Stimulated activated CD8-positive, alpha-beta memory T cell treated with anti-CD3 and anti-CD28 coated beads, Interleukin-4, amount 100 ng/mL, for 4 hours (primary cell): Measurements from ENCODE around the gene SMG1.
A peak's percentile ranks its signal among the peaks of the same experiment; 100 is the strongest.
"Not testable (repeated sequence)": the region's sequence is repeated elsewhere in the genome, so short reads cannot be mapped to it uniquely, and the experiment has no call there.

ENCODE experiments used
- DNase-seq, 2 donors: peaks; one replicate each; pipeline ENCODE4 v3.0.0-alpha.2; 2020; ENCODE audit warnings: low read depth in 2 of 2, low spot score in 1 of 2

The SMG1 gene

DNA sequence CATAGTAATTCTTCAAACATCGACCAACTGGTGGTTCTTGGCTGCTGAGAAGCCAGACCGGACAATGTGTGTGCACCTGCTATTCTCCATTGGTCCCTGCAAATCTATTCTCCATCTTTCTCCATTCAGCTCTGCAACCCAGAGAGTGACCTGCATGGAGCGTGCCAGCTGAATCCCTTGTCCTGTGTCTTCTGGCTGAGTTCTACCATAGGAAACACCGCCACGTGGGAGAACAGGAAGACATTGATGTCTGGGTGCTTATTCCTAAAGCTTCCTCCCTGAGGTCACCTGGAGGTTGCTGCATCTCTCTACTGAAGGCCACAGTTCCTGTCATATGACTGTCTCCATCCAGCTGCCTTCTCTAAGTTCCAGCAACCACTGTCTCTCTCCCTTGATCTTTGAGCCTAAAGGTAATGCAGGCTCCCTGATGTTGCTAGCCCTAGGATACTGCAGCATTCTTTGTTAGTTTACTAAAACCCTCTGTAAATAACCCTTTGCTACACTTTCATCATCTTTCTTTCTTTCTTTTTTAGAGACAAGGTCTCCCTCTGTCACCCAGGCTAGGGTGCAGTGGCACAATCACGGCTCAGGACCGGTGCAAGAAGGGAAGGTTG lies 10.6 kb upstream of the SMG1 start:
- DNase-seq = no peak

DNA sequence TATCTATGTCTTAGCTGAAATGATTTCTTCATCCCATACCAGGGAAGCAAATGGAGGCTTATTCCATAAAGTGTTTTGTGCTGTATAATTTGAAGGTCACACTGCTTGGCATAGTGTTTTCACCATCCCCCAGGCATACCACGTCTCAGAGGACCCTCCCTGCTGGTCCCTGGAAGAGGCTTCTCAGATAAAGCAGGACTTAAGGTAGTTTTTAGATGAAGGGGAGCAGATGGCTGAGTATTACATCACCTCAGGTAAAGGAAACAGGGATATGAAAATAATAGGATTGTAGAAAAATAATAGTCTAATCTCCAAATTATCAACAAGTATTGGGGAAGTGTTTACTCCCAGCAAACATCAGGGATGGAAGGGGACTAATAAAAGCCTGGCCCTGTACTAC lies 7.3 kb upstream of the SMG1 start:
- DNase-seq = no peak

DNA sequence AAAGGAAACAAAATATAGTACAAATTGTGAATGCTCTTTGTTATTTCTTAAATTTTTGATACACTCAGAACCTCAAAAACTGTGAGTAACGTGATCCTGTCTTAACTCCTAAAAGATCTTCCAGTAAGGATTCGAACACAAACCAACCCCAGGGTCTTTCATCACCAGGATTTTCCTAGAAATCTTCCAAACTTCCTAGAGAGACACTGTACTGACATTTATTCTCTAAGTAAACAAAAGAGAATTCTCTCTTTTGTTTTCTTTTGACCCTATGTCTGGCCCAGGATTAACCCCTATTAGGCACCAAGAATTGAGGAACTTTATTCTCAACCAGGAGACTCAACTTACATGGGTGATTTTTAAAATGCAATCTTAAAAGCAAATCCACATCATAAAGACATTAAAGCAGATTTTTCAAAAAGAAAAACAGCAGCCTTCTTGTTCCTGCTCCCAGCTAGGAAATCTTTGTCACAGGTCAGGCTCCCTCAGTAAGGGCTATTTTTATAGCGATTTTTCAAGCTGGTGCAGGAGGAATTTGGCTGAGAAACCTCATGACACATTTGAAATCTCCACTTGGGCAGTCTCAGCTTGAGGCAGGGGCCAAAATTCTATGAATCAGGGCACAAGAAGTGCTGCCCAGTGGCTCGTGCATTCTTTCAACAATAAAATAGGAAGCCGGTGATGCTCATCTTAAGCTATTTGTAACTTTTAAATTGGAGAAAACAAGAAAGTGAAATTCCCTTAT lies 6.2 kb upstream of the SMG1 start:
- DNase-seq = no peak

DNA sequence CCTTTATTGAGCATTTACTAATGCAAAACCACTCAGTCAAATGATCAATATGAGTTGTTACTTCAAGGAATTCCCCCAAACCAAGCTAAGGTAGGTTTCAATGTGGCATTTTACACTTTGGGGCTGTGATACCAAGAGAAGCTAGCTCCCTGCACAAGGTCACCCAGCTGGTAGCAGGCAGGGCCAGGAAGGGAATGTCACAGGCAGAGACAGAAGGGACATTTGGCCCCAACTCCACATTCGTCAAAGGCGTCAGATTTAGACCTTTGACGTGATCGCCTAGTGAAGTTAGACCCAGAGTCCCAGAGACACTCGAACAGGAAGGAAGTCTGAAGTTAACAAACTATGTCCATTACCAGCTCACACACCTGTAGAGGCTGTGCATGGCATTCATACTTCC lies 5.5 kb upstream of the SMG1 start:
- DNase-seq = no peak

DNA sequence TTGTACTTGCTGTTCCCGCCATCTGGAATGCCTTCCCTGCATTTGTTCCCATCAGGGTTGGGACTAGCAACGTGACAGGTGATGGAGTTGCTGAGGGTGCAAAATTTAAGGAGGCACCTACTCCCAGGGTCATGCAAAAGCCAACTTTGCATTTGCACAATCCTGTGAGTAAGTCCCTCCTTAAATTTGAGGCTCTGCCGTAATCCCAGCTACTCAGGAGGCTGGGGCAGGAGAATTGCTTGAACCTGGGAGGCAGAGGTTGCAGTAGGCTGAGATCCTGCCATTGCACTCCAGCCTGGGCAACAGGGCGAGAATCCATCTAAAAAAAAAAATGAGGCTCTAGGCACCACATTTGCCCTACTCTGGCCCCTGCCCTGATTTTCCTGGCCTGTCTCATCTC lies 3.9 kb upstream of the SMG1 start:
- DNase-seq = not testable (repeated sequence)

DNA sequence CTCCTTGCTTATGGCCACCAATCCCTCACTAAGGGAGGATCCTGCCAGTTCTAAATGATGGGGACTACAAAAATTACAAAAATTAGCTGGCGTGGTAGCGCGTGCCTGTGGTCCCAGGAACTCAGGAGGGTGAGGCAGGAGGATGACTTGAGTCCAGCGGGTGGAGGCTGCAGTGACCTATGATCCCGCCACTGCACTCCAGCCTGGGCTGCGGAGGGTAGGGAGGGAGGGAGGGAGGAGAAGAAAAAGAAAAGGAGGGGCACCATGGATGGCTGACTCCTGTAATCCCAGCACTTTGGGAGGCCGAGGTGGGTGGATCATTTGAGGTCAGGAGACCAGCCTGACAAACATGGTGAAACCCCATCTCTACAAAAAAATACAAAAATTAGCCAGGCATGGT lies 1.9 kb upstream of the SMG1 start:
- not testable (repeated sequence) for DNase-seq

DNA sequence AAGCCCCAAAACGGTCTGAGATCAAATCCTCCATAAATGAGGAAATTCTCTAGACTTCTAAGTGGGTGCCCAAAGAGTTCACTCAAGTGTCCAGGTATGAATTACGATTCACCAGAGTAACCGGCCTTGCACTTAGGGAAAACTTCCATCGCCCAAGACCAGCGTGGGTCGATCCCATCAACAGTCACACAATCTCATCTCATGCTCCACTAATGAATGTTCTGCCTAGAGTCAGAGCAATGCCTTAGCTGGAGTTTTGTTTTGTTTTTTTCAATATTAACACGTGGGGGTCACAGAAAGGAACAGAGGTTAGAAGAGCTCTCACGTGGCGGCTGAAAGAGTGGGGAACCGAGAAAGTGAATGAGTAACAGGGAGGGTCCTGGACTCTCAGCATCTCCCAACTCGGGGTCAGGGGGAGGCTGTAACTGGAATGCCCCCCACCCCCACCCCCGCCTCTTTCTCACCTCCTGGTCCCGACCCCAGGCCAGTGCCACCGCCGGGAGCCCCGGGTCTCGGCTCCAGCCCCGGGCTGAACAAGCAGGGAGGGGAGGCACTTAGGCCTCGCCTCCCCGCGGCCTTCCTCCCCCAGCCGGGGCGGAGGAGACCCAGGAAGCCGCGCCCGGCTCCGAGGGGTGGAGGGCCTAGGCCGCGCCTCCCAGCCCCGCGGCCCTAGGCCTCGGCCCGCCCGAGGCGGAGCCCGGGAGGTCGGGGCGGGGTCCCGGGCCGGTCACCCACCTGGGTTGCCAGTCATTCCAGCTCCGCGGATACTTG lies 808 bp downstream of the SMG1 start:
- peak in 1 of 2 donors; percentile 23 for DNase-seq

DNA sequence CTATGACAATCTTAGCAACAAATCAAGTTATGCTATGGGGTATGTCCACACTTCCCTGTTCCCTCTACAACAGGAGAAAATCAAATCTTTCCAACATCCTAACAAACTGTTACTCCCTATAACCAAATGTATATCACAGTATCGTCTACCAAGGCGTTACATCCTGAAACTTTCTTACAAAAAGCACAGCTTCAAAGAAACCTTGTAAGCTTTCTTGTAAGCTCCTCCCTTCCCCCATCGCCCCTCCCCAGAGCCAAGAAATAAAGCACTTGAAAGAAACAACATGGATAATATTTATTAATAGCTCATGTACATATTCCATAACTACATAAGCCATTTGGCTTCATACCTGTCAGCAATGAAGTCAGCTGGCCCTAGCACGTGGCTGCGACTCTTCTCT lies 2.3 kb downstream of the SMG1 start:
- not testable (repeated sequence) for DNase-seq

DNA sequence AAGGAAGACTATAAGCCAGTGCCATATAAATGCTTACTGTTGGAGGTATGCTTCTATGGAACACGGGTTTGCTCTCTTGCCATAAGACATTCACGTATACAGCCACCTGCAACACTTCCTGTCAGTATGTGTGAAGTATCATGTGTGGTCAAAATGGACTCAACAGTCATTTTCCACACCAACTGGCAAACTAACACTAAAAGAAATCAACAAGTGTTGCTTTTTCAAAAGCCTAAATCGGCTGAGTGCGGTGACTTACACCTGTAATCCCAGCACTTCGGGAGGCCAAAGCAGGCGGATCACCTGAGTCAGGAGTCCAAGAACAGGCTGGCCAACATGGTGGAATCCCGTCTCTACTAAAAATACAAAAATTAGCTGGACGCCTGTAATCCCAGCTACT lies 3.1 kb downstream of the SMG1 start:
- not testable (repeated sequence) for DNase-seq

DNA sequence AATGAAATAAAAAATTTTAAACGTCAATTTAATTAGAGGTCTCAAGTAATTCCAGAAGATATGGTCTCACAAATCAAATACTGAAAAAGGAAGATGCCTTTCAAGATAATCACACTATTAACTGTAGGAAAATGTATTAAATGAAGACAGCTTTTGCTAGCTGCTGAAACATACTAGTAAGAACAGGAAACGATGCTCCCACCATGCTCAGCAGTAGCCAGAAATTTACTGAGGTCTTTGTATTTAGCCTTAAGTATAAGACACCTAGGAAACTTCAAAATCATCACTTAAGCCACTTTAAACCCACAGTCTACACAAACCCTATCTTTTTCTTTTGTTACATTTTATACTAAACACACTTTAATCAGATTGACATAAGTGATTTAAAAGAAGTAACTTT lies 16.6 kb downstream of the SMG1 start:
- not testable (repeated sequence) for DNase-seq

DNA sequence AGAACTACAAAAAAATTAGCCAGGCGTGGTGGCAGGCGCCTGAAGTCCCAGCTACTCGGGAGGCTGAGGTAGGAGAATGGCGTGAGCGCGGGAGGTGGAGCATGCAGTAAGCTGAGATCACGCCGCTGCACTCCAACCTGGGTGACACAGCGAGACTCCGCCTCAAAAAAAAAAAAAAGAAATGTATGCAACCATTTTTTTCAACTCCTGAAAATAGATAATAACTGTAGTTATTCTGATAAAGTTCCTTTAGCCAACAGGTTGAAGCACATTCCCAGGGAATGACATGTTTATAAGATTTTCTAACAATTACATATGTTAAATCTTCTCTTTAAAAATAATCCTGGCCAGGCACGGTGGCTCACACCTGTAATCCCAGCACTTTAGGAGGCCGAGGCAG lies 17.5 kb downstream of the SMG1 start:
- not testable (repeated sequence) for DNase-seq

DNA sequence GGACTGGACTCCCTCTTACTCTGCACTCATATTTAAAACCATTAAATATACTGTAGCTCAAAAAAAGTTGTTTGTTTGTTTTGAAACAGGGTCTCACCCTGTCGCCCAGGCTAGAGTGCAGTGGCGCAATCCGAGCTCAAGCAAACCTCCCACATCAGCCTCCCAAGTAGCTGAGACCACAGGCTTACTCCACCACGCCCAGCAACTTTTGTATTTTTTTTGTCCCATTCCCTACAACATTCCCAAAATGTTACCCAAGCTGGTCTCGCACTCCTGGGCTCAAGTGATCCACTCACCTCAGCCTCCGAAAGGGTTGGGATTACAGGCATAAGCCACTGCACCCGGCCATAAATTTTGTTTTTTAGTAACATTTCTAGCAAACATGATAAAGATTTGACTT lies 23.4 kb downstream of the SMG1 start:
- not testable (repeated sequence) for DNase-seq

DNA sequence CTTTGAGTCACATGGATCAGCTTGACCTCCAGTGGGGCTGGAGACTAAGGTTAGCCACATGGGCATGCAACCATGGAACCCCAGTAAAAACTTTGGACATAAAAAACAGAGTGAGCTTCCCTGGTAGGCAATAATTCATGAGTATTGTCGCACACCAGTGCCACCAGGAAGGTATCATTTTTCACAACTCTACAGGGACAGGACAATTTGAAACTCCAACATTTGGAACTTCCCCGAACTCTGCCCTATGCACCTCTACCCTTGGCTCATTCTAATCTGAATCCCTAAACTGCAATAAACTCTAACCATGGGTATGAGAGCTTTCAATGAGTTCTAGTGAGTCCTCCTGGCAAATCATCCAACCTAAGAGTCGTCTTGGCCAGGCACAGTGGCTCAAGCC lies 24.2 kb downstream of the SMG1 start:
- not testable (repeated sequence) for DNase-seq

DNA sequence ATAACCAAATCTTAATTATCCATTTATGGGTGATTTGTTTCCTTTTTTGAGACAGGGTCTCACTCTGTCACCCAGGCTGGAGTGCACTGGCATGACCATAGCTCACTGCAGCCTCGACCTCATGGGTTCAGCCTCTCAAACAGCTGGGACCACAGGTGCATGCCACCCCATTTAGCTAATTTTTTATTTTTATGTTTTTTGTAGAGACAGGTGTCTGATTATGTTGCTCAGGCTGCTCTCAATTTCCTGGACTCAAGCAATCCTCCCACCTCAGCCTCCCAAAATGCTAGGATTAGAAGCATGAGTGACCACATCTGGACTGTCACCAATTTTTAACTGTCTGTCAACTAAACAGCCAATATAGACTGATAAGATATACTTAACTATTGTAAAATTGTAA lies 25.0 kb downstream of the SMG1 start:
- DNase-seq = not testable (repeated sequence)

DNA sequence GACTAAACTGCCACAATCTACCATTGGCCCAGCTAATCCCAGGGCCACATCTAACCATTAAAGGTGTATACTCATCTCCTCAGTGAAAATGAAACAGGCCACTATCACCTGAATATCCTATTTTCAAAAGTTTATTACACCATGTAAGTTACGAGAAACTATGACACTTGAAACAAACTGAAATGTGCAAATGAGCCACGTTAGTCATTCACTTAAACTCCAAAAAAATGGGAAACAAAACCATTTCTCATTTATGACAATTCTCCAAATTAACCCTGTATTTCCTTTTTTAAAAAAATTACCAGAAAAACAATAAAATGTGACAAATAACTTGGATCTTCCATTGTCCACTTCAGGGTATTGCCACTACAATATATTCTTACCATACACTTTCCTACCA lies 41.8 kb downstream of the SMG1 start:
- DNase-seq = not testable (repeated sequence)

DNA sequence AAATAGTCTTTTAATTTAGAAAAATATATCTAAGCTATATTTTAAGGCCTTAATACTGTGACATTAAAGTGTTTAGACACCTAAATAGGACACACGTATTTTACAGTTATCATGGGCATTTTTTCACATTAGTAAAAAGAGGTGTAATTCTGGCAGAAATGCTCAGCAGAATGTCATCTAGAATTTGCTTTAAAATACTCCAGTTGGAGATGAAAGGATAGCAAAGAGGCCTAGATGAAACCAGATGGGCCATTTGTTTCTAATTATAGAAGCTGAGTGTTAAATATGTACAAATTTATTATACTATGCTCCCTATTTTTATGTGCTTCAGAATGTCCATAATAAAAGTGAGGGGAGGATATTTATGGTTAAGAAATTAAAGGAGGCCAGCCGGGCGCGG lies 48.5 kb downstream of the SMG1 start:
- DNase-seq = not testable (repeated sequence)

DNA sequence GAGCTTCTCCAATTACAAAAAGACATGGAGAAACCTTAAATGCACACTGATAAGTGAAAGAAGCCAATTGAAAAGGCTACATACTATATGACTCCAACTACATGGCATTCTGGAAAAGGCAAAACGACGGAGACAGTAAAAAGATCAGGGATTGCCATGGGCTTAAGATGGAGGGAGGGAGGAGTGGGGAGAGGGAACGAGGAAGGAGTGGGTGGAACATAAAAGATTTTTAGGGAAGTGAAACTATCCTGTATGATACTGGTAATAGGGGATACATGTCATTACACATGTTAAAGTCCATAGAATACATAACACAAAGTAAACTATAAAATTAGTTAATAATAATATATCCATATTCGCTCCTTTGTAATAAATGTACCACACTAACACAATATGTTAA lies 48.9 kb downstream of the SMG1 start:
- DNase-seq = not testable (repeated sequence)

DNA sequence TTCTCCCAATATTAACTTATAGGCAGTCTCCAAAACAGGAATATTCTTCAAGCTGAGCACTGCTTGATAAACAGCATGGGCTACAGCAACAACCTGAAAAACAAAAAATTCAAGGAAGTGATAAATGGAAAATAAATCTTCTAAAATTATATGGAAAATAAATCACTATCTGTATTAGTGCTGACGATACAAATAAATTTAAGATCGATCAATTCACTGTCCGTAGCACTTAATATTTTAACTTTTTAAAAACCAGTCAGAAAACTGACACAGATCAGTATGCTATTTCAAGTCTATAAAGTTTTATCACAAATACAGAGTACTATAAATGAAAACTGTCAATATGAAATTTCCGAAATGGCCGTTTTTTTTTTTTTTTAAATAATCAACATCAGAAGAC lies 49.9 kb downstream of the SMG1 start:
- DNase-seq = not testable (repeated sequence)

DNA sequence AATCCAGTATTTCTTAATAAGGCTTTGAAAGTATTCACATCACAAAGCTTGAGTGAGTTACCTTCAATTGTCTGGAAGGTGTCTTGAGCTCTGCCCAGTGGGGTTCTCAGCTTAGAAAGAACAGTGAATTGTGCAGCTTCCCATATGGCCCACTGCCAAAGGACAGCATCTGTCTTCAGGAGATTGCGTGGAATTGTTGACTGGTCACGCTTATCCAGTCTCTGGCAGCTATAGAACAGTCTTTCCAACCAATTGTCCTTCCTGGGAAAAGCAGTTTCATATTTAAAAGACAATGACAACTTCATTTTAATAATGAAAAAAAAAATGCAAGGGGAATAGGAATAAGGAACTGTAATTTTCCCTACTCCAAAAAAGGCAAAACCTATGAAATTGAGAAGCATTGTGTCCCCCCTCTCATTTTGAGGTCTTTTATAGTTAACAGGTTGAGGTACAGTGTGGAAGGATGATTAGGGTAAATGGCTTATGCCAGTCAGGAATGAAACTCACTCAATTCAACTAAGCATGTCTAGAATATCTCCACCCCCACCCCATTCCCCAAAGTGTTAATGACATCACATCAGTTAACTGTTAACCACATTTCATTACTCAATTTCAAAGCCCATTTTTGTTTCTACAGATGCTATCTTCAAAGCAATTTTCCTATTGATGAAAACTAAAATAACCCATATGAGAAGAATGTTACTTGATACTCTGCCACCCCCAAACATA lies 57.0 kb downstream of the SMG1 start:
- not testable (repeated sequence) for DNase-seq

DNA sequence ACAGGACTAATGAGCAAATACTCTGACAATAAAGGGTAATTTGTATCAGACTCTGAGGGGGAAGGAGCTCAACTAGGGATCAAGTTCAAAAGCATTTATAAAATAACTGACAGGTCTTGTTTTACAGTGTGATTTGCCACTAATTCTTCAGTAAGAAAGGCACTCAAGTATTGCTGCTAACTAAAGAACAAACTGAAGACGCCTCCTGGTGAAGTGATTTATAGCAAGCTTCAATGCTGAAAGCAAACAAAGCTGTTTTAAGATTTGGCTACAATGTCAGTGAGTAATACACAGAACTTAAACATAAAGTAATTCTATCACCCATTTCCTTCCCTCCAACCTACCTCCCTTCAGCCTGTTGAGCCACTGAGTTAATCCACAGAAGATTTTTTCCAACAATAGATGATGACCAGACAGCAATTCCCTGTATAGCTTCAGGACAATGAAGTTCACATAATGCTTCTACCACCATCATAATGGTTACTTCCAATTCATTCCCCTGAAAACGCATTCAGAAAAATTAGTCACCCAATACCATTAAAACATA lies 59.9 kb downstream of the SMG1 start:
- DNase-seq = not testable (repeated sequence)

DNA sequence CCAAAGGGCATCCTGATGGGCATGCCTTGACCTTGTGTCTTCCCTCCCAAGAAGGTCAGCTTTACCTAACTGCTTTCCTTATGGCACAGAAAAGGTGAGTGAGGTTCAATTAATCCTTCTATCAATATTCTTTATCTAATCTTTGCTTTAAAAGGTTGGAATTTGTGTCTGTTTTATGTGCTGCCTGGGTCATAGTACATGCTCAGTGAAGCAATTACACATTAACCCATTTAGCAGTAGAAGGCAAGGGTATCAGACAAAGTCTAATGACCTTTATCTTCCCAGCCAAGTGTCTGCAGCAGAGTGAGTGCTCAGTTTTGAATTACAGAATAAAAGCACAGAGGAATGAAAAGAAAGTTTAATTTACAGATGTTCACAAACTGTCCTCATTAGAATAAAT lies 63.3 kb downstream of the SMG1 start:
- not testable (repeated sequence) for DNase-seq
